Trophoblast cell (in vitro differentiated cells and primary cell): ENCODE results near the gene TMEM80.

Experiments used
- DNase-seq, 2 donors: peaks; one replicate each; pipeline ENCODE4 v3.0.0-alpha.2; 2016
- H2AFZ ChIP-seq: 2 replicates; pipeline ENCODE4 v1.6.1; 2013; ENCODE audit warnings: low read length, moderate library complexity, mild to moderate bottlenecking; ENCODE audit not compliant: insufficient read depth, poor library complexity
- H2AK5ac ChIP-seq: 2 replicates; pipeline ENCODE4 v1.6.1; 2013; ENCODE audit warnings: mild to moderate bottlenecking, low read length
- H2BK120ac ChIP-seq: 2 replicates; pipeline ENCODE4 v1.6.1; 2013; ENCODE audit warnings: low read length, mild to moderate bottlenecking, moderate library complexity; ENCODE audit not compliant: insufficient read depth, poor library complexity
- H2BK12ac ChIP-seq: 2 replicates; pipeline ENCODE4 v1.6.1; 2013; ENCODE audit warnings: mild to moderate bottlenecking, low read length, moderate library complexity
- H2BK5ac ChIP-seq: 2 replicates; pipeline ENCODE4 v1.6.1; 2013; ENCODE audit warnings: low read length, low read depth, moderate library complexity, mild to moderate bottlenecking; ENCODE audit not compliant: poor library complexity
- H3K14ac ChIP-seq: 2 replicates; pipeline ENCODE4 v1.6.1; 2013; ENCODE audit warnings: mild to moderate bottlenecking, low read length
- H3K18ac ChIP-seq: 2 replicates; pipeline ENCODE4 v1.6.1; 2013; ENCODE audit warnings: mild to moderate bottlenecking, low read length
- H3K23ac ChIP-seq: 2 replicates; pipeline ENCODE4 v1.6.1; 2013; ENCODE audit warnings: low read length
- H3K27ac ChIP-seq: 2 replicates; pipeline ENCODE4 v1.5.1; 2013; ENCODE audit warnings: low read depth, mild to moderate bottlenecking, inconsistent platforms, low read length, moderate library complexity
- H3K27me3 ChIP-seq: 2 replicates; pipeline ENCODE4 v1.6.1; 2013; ENCODE audit warnings: inconsistent platforms, mild to moderate bottlenecking, low read length, moderate library complexity; ENCODE audit not compliant: insufficient read depth
- H3K36me3 ChIP-seq, 2 experiments: 1 replicate in 1 of 2; 2 replicates in 1 of 2; pipeline ENCODE4 v1.6.1; 2013; ENCODE audit warnings: low read length in 2 of 2, mild to moderate bottlenecking in 2 of 2, moderate library complexity in 1 of 2; ENCODE audit not compliant: insufficient read depth in 2 of 2, control insufficient read depth in 1 of 2
- H3K4ac ChIP-seq: 2 replicates; pipeline ENCODE4 v1.6.1; 2013; ENCODE audit warnings: low read depth, mild to moderate bottlenecking, low read length, moderate library complexity
- H3K4me1 ChIP-seq, 2 experiments: 1 replicate in 1 of 2; 2 replicates in 1 of 2; pipeline ENCODE4 v1.6.1; 2013; ENCODE audit warnings: low read length in 2 of 2, mild to moderate bottlenecking in 2 of 2, moderate library complexity in 1 of 2; ENCODE audit not compliant: insufficient read depth in 2 of 2, control insufficient read depth in 1 of 2
- H3K4me2 ChIP-seq: 2 replicates; pipeline ENCODE4 v1.6.1; 2013; ENCODE audit warnings: inconsistent platforms, mild to moderate bottlenecking, low read length, moderate library complexity
- H3K4me3 ChIP-seq: 2 replicates; pipeline ENCODE4 v1.5.1; 2013; ENCODE audit warnings: mild to moderate bottlenecking, low read depth, low read length, inconsistent platforms
- H3K79me1 ChIP-seq: one replicate; pipeline ENCODE4 v1.6.1; 2013; ENCODE audit warnings: low read length
- H3K79me2 ChIP-seq: 2 replicates; pipeline ENCODE4 v1.6.1; 2013; ENCODE audit warnings: low read length, mild to moderate bottlenecking; ENCODE audit not compliant: control insufficient read depth, insufficient read depth, poor library complexity
- H3K9ac ChIP-seq: 2 replicates; pipeline ENCODE4 v1.6.1; 2013; ENCODE audit warnings: mild to moderate bottlenecking, low read length
- H3K9me3 ChIP-seq: 2 replicates; pipeline ENCODE4 v1.6.1; 2013; ENCODE audit warnings: low read depth, mild to moderate bottlenecking, control low read depth, inconsistent platforms, low read length; ENCODE audit not compliant: insufficient read depth
- H4K12ac ChIP-seq: 2 replicates; pipeline ENCODE4 v1.6.1; 2013; ENCODE audit warnings: low read depth, mild to moderate bottlenecking, low read length, moderate library complexity
- H4K8ac ChIP-seq: 2 replicates; pipeline ENCODE4 v1.6.1; 2013; ENCODE audit warnings: low read depth, mild to moderate bottlenecking, low read length, moderate library complexity
- H4K91ac ChIP-seq: one replicate; pipeline ENCODE4 v1.6.1; 2013; ENCODE audit warnings: low read depth, mild to moderate bottlenecking, low read length, moderate library complexity
- WGBS: extraction: QIAGEN DNeasy Blood & Tissue Kit; methylation state at CpG from one replicate; pipeline ENCODE4 v1.1.7; 2013; ENCODE audit warnings: missing lambda C conversion rate; ENCODE audit not compliant: insufficient read length, insufficient coverage; ENCODE audit errors: extremely low coverage; 5-methylcytosine and 5-hydroxymethylcytosine counted together

TMEM80 gene

DNA sequence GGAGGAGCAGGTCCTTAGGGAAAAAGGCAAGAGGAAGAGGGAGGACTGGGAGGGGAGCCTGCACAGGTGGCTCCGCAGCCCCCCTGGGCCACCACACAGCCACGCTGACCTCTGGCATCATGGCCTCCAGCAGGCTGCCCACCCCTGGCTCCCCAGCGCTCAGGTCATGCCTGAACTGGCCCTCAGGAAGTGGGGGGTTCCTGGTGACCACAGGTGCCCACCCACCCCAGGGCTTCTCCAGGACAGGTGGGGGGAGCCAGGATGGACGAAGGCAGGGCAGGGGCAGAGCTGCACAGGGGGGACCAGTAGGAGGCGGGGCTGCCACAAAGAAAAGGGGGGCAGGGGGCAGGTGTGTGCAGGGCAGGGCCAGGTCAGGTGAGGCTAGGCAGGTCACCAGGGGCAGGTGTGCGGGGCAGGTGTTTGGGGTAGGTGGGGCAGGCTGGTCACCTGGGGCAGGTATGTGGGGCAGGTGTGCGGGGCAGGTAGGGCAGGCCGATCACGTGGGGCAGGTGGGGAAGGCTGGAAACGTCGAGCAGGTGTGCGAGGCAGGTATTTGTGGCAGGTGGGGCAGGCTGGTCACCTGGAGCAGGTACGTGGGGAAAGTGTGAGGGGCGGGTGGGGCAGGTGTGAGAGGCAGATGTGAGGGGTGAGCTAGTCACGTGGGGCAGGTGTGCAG lies 1.6 kb upstream of the TMEM80 start:
- Histone ChIP-seq H2BK12ac (no peak overlapping the region), H3K23ac (no peak overlapping the region), H3K27me3 (no peaks in the 10 kb centered on the region), H3K9me3 (no peaks in the 10 kb centered on the region), H3K14ac (peak overlapping the region; percentile 52), H4K91ac (peak overlapping the region; percentile 72), H3K27ac (peak overlapping the region; percentile 62), H3K9ac (no peak overlapping the region), H2BK5ac (peak overlapping the region; percentile 42), H3K79me2 (peaks cover 24% of the 10 kb centered on the region), H3K36me3 (peaks cover 4 to 5% of the 10 kb centered on the region in 2 experiments), H2AK5ac (peak overlapping the region; percentile 63), H2AFZ (no peak overlapping the region), H3K79me1 (peaks cover 26% of the 10 kb centered on the region), H2BK120ac (peak overlapping the region; percentile 45), H3K4ac (peak overlapping the region; percentile 84), H3K4me3 (peak overlapping the region; percentile 58), H4K12ac (no peak overlapping the region), H4K8ac (peak overlapping the region; percentile 45), H3K4me2 (peak overlapping the region; percentile 35), H3K4me1 (peaks cover 33 to 35% of the 10 kb centered on the region in 2 experiments), H3K18ac (peak overlapping the region; percentile 52)
- WGBS, result no CpG with 5 or more reads among the region's 15 CpGs
- DNase-seq, result peak; percentile 50 to 68

DNA sequence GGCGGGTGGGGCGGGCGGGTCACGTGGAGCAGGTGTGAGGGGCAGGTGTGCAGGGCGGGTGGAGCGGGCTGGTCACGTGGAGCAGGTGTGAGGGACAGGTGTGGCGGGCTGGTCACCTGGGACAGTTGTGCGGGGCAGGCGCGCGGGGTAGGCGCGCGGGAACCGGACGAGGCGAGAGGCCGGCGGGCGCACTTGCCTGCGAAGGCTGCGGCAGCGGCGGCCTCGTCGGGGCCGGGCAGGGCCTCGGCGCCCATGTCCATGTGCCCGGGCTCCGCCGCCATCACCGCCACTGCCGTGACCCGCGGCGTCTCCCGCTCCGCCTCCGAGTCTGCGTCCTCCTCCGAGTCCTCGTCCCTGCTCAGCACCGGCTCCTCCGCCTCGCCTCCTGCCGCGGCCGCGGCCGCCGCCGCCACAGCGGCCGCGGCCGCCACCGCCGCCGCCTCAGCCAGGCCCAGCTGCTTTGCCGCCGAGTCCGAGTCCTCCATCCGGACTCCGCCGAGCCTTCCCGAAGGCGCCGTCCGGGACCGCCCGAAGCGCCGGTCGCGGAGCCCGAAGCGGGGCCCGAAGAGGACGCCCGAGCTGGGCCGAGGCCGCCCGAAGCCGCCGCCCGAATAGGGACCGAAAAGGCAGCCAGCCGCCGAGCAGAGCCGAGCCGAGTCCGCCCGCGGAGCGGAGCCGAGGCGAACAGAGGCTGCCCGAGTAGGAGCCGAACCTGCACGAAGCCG lies 891 bp upstream of the TMEM80 start, which contains the start of gene DEAF1:
Gene DEAF1, minus strand, starts transcription at position 660 of the 725 bp plus-strand sequence. Its CDS starts 175 bp downstream, at position 485.
- Histone ChIP-seq H3K18ac (peak within 1 kb of the TSS; percentile 98), H3K4me3 (peak within 1 kb of the TSS; percentile 97), H3K36me3 (peaks cover 3 to 6% of the 10 kb centered on the region in 2 experiments), H3K79me1 (peaks cover 26% of the 10 kb centered on the region), H3K9ac (peak within 1 kb of the TSS; percentile 97), H3K23ac (no peak within 1 kb of the TSS), H3K14ac (peak within 1 kb of the TSS; percentile 99), H3K9me3 (no peaks in the 10 kb centered on the region), H3K27ac (peak within 1 kb of the TSS; percentile 99), H2AK5ac (peak within 1 kb of the TSS; percentile 99), H3K4me1 (peaks cover 33 to 35% of the 10 kb centered on the region in 2 experiments), H2BK12ac (no peak within 1 kb of the TSS), H3K4ac (peak within 1 kb of the TSS; percentile 99), H2AFZ (peak within 1 kb of the TSS; percentile 94), H2BK5ac (peak within 1 kb of the TSS; percentile 99), H4K12ac (peak within 1 kb of the TSS; percentile 100), H3K27me3 (no peaks in the 10 kb centered on the region), H3K79me2 (peaks cover 24% of the 10 kb centered on the region), H2BK120ac (peak within 1 kb of the TSS; percentile 99), H4K91ac (peak within 1 kb of the TSS; percentile 99), H4K8ac (peak within 1 kb of the TSS; percentile 100), H3K4me2 (peak within 1 kb of the TSS; percentile 78)
- no CpG with 5 or more reads among the region's 103 CpGs for WGBS
- DNase-seq, result peak; percentile 98 to 99

DNA sequence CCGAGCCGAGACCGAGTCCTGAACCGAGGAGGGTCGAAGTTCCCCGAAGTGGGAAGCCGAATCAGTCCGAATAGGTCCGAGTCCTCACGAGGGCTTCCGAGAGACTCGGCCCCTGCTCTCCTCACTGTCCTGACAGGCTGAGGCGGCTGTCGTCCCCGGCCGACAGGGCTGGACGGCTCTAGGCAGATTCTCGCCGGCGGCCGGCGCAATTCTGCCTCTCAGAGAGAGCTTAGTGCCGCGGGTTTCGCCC lies 403 bp upstream of the TMEM80 start:
- Histone ChIP-seq H3K18ac (peak overlapping the region; percentile 98), H3K36me3 (peaks cover 4 to 10% of the 10 kb centered on the region in 2 experiments), H3K79me2 (peaks cover 24% of the 10 kb centered on the region), H2BK12ac (no peak overlapping the region), H3K4me1 (peaks cover 33 to 35% of the 10 kb centered on the region in 2 experiments), H3K27ac (peak overlapping the region; percentile 99), H3K14ac (peak overlapping the region; percentile 99), H4K91ac (peak overlapping the region; percentile 99), H2BK5ac (peak overlapping the region; percentile 99), H4K8ac (peak overlapping the region; percentile 99), H3K4ac (peak overlapping the region; percentile 86), H2AFZ (peak overlapping the region; percentile 92), H3K4me3 (peak overlapping the region; percentile 97), H3K9me3 (no peaks in the 10 kb centered on the region), H3K79me1 (peaks cover 26% of the 10 kb centered on the region), H3K9ac (peak overlapping the region; percentile 97), H3K23ac (no peak overlapping the region), H2BK120ac (peak overlapping the region; percentile 99), H3K27me3 (no peaks in the 10 kb centered on the region), H3K4me2 (peak overlapping the region; percentile 78), H4K12ac (peak overlapping the region; percentile 95), H2AK5ac (no peak overlapping the region)
- WGBS, result no CpG with 5 or more reads among the region's 25 CpGs
- no peak for DNase-seq

DNA sequence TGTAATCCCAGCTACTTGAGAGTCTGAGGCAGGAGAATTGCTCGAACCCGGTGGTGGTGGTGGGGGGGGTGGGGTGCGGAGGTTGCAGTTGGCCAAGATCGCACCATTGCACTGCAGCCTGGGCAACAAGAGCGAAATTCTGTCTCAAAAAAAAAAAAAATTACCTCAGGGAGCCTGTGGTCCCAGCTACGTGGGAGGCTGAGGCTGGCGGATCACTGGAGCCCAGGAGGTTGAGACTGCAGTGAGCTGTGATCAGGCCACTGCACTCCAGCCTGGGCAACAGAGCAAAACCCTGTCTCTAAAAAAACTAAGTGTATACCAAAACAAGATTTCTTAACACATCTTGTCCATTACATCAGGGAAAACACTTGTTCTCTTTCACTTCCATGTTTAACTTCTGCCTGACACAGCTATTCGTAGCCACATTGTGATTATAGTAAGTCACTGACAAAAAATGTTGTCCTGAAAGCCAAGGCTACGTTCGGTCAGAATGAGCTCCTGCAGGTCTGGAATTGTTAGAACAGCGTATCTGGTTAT lies 1.4 kb downstream of the TMEM80 start:
- Histone ChIP-seq H3K14ac (no peak overlapping the region), H3K4ac (no peak overlapping the region), H3K36me3 (peaks cover 10 to 17% of the 10 kb centered on the region in 2 experiments), H4K91ac (no peak overlapping the region), H2AK5ac (no peak overlapping the region), H3K27ac (no peak overlapping the region), H2BK120ac (no peak overlapping the region), H3K4me2 (no peak overlapping the region), H3K9me3 (no peaks in the 10 kb centered on the region), H2AFZ (no peak overlapping the region), H2BK5ac (no peak overlapping the region), H4K8ac (no peak overlapping the region), H2BK12ac (no peak overlapping the region), H3K23ac (no peak overlapping the region), H3K18ac (no peak overlapping the region), H3K4me1 (peaks cover 23% of the 10 kb centered on the region in 2 experiments), H4K12ac (no peak overlapping the region), H3K79me2 (peaks cover 22% of the 10 kb centered on the region), H3K4me3 (no peak overlapping the region), H3K9ac (no peak overlapping the region), H3K79me1 (peaks cover 26% of the 10 kb centered on the region), H3K27me3 (no peaks in the 10 kb centered on the region)
- DNase-seq, result peak; percentile 75 to 91
- no CpG with 5 or more reads among the region's 11 CpGs for WGBS
